Skeletal muscle cell (primary cell): Measurements from ENCODE around the gene PIM2.

Source experiments
- DNase-seq: peaks from one replicate; pipeline ENCODE4 v3.0.0-alpha.2; 2010; ENCODE audit warnings: low read depth
- H3K4me3 ChIP-seq: 2 replicates; pipeline ENCODE4 v1.5.1; 2011; ENCODE audit warnings: low read depth, mild to moderate bottlenecking, control low read depth, low read length, moderate library complexity

The PIM2 gene

DNA sequence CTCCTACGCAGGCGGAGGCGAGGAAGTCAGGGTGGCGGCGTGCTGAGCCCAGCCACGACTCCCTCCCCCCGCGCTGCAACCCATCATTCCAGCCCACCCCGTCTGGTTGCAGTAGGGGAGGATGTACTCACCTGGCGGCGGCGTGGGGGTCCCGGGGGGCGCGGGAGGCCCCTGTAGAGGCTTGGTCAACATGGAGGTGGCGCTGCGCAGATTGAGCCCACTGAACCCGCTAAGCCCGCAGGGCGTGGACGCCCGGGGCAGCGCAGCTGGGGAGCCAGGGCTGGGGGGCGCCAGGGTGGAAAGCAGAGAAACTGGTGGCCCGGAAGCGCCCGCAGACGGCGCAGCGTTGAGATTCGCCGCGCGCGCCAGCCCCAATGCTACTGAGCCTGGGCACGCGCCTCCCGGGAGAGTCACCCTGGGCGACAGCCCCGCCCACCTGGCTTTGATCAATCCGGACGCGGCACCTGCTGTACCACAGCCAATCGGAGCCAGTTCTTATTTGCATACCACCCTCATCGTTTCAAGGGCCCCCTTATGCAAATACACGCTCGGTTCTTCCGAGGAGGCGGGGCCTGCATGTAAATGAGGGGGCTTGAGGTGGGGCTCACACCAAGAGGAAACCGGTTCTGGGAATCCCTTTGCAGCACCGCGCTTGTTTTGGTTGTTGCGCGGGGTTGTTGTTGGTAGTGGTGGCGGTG is at the start of gene PIM2:
Gene PIM2, minus strand, starts transcription at position 382 of the 698 bp plus-strand sequence. Its CDS starts 190 bp downstream, at position 192.
- H3K4me3 ChIP-seq: peak within 1 kb of the TSS; percentile 63
- DNase-seq: peak; percentile 59

DNA sequence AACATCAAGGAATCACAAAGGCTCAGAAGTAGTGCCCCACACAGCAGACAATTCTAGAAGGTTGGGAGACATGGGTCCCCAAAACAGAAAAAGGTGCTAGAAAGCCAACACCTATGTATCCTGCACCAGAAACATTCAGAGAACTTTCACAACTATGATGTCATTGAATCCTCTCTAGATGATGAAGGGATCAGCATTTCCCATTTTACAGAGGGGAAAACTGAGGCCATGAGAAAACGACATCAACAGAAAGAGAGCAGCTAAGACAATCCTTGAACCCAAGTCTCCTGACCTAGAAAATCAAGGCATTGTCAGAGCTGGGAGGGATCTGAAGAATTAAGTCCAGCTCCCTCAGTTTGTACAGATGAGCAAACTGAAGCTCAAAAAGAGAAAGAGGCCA is 49.6 kb upstream of the PIM2 start:
- H3K4me3 ChIP-seq: no peak overlapping the region
- DNase-seq: no peak

DNA sequence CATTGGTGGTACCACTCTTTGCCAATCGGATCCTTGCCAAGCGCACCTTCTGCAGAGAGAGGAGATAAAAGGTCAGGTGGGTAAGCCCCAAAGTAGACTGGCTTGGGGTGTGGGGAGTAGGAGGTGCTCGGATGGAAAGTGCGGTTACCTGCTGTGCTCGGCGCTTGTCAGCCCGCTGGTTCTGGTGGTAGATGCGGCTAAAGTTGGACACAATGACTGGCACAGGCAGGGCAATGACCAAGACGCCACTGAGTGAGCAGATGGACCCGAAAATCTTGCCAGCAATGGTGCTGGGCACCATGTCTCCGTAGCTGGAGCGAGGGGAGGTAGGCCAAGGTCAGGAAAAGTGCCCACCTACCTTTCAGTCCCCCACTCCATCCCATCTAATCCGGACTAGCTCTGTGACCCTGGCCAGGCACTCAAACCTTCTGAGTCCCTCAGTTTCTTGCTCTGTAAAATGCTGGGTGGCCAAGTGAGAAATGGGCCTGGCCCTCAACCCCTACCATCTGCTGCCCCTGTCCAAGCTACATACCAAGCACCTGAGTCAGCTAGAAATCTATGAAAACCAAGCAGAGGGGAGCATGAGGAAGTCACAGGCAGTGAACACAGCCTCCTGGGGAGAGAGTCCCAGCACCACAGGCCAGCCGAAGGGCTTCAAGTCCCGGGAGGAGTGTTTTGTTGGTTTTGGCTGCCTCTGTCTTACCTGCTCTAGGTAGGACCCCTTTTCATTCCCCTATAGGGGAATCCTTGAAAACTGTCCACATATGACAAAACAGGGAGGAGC is 48.2 kb upstream of the PIM2 start:
- no peak overlapping the region for H3K4me3 ChIP-seq
- DNase-seq: no peak

DNA sequence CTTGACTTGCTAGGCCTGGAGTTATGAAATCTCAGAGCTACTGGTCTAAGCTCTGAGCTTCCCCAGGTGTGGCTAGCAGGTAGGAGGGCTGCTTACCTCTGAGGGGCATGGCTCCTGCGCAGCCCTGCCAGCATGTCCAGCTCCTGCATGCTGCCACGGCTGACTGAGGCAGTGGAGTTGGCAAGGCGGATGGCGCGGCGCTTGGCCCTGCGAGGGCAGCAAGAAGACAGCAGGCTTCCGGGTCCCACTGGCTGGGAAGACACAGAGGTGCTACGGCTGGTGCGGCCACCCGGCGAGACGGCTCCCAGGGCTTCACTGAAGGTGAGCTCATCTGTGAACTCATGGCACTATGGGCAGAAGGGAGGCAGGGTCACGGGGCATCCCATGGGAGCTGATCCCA is 47.1 kb upstream of the PIM2 start:
- no peak overlapping the region for H3K4me3 ChIP-seq
- no peak for DNase-seq

DNA sequence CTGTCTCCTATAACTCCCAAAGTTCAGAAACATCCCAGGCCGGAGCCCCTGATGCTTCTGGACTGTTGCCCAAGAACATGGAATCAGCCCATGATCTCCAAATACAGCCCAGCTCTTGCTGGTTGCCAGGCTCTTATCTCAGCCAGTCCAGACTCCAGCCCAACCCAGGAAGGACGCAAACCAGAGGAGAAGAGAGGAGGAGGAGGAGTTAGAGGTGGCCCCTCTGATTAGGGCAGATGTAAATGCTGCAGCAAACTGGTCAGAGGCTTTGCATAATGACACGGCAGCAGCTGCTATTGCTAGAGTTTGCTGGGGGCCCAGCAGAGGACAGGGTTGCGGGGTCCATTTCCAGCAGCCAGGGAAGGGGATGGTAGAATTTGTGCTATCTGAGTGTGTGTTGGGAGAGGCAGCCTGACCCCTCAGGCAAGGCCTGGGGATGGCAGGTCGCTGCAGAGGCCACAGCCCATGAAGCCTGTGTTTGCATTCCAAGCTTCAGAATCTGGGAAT is 42.8 kb upstream of the PIM2 start:
- H3K4me3 ChIP-seq: no peak overlapping the region
- no peak for DNase-seq

DNA sequence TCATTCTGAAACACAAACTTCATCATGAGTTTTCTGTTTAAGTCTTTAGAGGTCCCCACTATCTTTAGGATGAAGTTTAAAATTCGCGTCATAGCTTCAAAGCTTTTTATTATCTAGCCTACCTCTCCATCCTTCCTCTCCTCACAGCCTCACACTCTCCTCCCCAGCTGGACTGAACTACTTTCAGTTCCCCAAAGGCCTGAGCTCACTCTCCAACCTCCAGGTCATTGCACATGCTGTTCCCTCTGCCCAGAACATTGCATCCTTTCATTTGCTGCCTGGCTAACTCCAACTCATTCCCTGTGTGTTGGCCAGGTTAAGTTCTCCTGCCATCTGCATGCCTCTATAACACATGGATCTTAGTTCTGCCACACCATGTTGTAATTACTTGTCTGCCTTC is 41.5 kb upstream of the PIM2 start:
- H3K4me3 ChIP-seq: no peak overlapping the region
- DNase-seq: no peak

DNA sequence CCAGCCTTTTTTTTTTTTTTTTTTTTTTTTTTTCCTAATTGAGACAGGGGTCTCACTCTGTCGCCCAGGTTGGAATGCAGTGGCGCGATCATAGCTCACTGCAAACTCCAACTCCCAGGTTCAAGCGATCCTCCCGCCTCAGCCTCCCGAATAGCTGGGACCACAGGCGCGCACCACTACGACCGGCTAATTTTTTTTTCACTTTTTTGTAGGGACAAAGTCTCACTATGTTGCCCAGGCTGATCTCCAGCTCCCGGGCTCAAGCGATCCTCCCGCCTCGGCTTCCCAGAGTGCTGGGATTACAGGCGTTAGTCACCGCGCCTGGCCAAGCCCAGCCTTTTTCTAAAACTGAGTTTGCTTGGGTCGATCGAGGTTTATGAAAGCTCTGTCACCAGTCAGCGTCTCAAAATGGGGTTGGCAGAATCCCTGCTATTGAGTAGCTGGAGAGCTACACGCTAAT is 39.8 kb upstream of the PIM2 start:
- peak overlapping the region; percentile 51 for H3K4me3 ChIP-seq
- DNase-seq: no peak

DNA sequence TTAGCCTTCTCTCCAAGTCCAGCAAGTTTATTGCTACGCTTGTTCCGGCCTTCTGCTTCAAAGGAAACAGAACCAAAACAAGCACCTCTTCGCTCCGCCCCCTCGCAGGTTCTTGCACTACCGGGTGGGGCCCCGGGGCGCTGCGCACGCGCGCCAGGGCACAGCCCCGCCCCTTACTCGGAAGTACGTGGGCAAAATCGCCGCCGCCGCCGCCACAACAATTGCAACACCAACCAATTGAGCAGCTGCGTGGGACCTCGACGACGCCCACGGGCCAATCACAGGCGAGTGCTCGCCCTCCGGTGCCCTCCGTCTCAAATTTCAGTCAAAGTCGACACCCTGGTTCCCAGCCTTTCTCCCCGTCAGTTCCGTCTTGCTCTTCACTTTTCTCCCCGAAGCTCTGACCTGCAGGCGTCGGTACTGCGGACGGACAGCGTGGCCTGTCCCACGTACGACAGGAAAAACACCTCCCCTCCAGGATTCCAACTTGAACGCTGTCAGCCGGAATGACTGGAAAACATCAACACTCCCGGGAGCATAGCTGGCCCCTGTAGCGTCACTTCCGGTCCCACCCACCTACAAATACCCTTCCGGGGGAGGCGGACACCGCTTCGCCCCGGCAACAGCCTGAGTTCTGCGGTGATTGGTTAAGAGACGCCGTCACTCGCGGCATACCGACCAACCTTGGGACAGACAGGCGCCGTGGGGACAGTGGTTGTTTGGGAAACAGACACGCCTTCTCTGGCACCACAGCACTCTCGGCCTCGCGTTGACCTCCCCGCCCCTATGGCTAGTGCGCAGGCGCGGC is 39.2 kb upstream of the PIM2 start:
- peak overlapping the region; percentile 51 for H3K4me3 ChIP-seq
- peak; percentile 94 for DNase-seq

DNA sequence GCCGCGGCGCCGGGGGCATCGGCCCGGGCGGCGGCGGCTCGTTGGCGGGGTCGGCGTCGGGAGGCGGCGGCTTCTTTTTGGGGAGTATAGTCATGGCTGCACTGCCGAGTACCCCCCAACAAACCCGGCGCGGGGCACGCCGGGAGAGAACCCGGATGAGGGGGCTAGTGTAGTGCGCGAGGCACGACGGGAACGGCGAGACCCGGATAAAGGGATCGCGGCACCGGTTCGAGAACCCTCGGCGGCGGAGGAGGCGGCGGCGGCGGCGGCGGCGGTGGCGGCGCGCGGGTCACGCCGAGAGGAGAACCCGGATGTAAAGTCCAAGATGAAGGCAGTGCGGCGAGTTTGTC is 38.6 kb upstream of the PIM2 start, which contains the start of gene OTUD5:
Gene OTUD5, minus strand, starts transcription at position 131 of the 350 bp plus-strand sequence. Its CDS starts 37 bp downstream, at position 94.
- no peak for DNase-seq
- peak within 1 kb of the TSS; percentile 51 for H3K4me3 ChIP-seq

DNA sequence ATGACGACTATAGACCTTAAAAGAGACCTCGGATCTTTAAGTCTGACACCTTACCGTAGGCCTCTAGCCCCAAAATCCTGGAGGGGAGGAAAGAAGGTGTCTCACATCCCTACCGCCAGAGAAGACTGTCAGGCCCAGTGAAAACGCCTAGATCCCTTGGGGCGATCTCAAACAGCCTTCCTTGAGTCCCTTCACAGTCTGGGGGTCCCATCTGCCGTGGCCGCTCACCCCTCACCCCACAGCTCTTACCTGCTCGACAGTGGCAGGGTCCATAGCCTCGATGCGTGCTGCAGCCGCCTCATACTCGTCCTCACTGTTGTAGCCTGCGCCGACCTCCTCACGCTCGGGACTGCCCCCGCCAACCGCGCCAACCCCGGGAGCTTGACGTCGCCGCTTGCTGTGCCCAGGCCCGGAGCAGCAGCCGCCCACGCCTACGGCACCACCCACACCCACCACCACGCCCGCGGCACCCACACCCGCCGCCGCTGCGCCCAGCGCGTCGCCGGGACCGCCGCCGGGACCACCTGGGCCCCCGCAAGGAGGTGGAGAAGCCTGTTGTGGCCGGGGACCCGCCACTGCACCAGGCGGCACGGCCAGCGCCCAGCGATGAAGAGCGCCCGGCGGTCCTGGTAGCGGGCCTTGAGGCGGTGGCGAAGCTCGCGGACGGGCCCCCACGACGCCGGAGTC is 38.0 kb upstream of the PIM2 start:
- DNase-seq: no peak
- peak overlapping the region; percentile 51 for H3K4me3 ChIP-seq

DNA sequence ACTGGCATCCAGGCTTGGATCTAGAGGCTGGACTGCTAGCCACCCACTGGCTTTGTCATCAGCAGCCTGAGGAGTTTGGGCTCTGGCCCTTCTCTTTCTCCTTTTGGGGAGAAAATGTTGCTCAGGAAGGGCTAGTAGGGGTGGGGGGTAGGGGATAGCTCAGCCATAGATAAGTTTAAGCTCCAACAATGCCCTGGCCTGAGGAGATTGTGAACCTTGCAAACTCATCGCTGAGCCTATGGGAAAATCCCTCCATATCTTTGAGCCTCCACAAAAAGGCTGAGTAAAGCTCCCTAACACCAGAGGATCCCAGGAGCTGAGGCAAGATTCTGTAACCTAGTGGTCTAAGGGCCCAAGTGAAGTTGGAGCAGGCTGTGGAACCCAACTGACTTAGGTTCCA is 29.8 kb upstream of the PIM2 start:
- H3K4me3 ChIP-seq: no peak overlapping the region
- DNase-seq: no peak

DNA sequence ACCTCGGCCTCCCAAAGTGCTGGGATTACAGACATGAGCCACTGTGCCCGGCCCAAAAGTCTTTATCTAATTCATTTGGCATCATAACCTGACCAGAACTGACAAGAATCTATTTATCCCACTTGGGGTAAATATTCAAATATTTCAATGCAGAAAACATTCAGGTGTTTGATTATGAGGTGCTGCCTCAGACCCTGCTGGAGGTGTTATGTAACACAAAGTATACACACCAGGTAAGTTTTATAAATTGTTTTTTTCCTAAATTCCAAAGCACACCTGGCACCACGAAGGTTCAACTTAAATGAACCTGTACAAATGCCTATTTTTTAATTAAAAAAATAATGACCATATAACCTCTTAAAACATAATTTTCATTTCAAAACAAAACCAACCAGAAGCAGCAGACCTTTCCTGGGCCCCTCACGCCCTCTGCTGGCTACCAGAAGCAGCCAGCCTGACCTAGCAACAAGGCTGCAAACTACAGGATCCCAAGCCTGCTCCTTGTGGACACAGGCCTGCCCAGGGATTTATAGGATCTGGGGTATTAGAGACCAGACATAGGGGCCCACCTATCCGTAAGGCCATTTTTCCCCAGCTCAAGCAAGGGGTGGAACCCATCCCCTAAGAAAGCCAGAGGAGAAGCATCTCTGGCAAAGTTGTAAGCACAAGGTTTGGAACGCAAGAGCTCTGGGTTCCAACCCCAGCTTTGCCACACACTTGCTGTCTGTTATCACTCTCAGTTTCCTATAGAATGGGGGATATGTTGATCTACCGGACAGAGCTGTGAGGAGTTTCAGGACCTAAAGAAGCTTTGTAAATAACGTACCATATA is 26.9 kb upstream of the PIM2 start:
- H3K4me3 ChIP-seq: no peak overlapping the region
- DNase-seq: no peak

DNA sequence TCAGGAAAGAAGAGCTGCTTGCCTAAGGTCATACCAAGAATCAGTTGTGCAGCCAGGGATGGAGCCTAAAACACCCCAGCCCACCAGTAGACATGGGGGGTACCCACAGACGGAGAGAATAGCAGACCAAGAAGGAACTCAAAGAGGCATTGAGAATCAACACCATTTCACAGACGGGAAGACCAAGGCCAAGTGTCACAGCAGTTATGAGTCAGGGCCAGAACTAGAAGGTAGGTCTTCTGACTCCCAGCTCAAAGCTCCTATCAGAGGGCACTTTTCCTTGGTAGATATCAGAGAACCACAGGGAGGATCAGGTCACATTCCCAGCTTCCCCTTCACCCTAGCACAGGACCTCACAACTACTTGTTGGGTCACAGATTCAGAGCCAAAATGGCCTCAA is 24.1 kb upstream of the PIM2 start:
- H3K4me3 ChIP-seq: no peak overlapping the region
- no peak for DNase-seq

DNA sequence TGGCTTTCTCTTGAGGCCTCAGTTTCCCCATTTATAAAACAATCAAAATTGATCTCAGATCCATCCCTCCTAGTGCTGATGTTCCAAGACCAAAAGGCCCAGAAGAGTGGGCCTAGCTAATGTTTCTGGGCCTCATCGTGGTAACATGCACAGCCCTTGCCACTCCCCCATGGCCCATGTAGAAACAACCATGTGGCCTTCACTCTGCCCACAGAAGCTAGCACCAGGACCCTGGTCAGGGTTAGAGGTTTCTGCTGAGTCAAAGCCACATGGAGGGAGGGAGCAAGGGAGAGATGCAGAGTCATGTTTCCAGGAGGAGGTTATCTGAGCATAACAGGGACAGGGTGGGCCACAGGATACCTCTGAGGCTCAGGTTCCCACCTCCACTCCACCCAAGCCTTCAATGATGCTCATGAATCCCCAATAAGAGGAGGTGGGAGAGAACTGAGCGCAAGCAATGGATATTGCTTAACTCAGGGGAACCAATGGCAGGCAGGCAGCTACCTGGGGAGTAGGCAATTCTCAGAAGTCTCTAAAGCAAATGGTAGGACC is 21.7 kb upstream of the PIM2 start:
- DNase-seq: no peak
- no peak overlapping the region for H3K4me3 ChIP-seq

DNA sequence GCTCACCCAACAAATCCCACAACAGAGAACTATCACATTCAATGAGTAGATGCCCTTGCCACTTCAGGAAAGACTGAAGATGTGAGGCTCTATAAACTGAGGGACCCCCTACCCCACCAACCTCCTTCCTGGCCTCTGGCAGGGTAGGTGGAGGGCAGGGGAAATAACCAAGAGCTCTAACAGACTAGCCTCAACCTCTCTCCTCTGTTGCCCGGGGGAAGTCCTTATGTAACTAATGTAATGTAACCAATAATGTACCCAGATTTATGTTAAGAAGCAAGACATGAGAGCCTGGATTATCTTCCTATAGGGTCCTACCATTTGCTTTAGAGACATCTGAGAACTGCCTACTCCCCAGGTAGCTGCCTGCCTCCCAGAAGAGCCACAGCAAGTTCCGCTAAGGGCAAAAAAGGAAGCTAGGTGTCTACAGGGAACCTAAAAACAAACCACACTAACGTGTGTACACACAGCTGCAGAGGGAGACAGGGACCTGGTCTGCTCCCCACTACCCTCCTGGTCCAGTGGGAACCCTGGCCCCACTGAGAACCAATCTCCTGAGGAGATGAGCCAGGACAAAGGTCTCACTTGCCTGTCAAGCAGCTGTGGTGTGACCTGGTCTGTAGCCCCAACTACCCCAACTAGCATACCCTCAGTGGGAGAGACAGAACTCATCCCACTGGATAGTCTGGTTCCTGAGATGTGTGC is 20.9 kb upstream of the PIM2 start:
- no peak for DNase-seq
- H3K4me3 ChIP-seq: no peak overlapping the region

DNA sequence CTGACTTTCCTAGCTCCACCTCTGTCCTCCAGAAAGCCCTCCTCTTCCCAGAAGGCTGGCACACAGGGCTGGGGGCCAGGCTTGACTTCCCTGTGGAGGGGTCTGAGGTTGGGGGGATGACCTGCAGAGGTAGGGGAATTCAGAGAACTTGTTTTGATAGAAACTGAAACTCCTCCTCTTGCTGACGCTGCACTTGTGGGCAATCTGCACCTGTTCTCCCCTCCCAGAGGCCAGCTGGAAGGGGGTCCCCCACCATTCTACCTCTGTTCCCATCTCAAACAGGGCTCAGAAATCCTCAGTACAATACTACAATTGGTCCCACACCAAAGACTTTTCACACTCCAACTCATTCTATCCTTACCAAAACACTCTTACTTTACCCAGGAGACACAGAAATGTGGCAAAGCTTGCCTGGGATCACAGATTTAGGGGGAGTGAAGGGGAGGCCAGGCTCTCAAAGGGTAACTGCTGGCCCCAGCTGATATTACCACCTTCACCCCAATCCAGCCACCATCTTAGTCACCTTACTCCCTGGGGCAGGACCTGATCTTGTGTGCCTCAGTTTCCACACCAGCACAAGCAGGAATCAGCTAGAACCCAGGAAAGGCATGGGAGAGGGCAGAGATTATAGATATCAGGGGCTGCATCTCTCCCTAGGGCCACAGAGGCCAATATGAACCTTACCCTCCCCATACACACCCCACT is 20.0 kb upstream of the PIM2 start:
- no peak overlapping the region for H3K4me3 ChIP-seq
- DNase-seq: no peak
